Smooth muscle cell (in vitro differentiated cells): ENCODE results near the gene RIIAD1. TPM values are rescaled to one million over a fixed set of nuclear protein-coding genes. Genes with fewer than 3 reads are reported as not detected.

Experiments used
- DNase-seq: peaks from one replicate; lab custom pipeline; 2025; ENCODE audit not compliant: unreplicated experiment; lab: John Stamatoyannopoulos, UW
- H2AFZ ChIP-seq: fragments of 200-600 bp; sonication (generic); 2 replicates; pipeline ENCODE4 v1.6.0; 2016; ENCODE audit warnings: antibody characterized with exemption, low read depth, mild to moderate bottlenecking
- H3F3A ChIP-seq: fragments of 200-600 bp; sonication (generic); 2 replicates; pipeline ENCODE4 v1.6.0; 2017; ENCODE audit warnings: antibody characterized with exemption, low read depth
- H3K27ac ChIP-seq: fragments of 200-600 bp; sonication (generic); 2 replicates; pipeline ENCODE4 v1.5.1; 2016; ENCODE audit warnings: low read depth, mild to moderate bottlenecking
- H3K27me3 ChIP-seq: fragments of 200-600 bp; sonication (generic); 2 replicates; pipeline ENCODE4 v1.6.1; 2016; ENCODE audit warnings: low read depth, mild to moderate bottlenecking
- H3K36me3 ChIP-seq: fragments of 200-600 bp; sonication (generic); 2 replicates; pipeline ENCODE4 v1.5.1; 2016; ENCODE audit warnings: low read depth
- H3K4me1 ChIP-seq: fragments of 200-600 bp; sonication (generic); 2 replicates; pipeline ENCODE4 v1.5.1; 2016; ENCODE audit warnings: low read depth
- H3K4me2 ChIP-seq: fragments of 200-600 bp; sonication (generic); 2 replicates; pipeline ENCODE4 v1.6.0; 2016; ENCODE audit warnings: mild to moderate bottlenecking
- H3K4me3 ChIP-seq: fragments of 200-600 bp; sonication (generic); 2 replicates; pipeline ENCODE4 v1.5.1; 2016; ENCODE audit warnings: mild to moderate bottlenecking
- H3K79me2 ChIP-seq: fragments of 200-600 bp; sonication (generic); 2 replicates; pipeline ENCODE4 v1.6.0; 2016; ENCODE audit warnings: low read depth, mild to moderate bottlenecking
- H3K9ac ChIP-seq: fragments of 200-600 bp; sonication (generic); 2 replicates; pipeline ENCODE4 v1.6.0; 2016; ENCODE audit warnings: low read depth
- H3K9me3 ChIP-seq: fragments of 200-600 bp; sonication (generic); replicated peaks from 2 replicates; pipeline ENCODE4 v1.5.1; 2016; ENCODE audit warnings: low read depth
- H4K20me1 ChIP-seq: fragments of 200-600 bp; sonication (generic); 2 replicates; pipeline ENCODE4 v1.6.0; 2016; ENCODE audit warnings: low read depth
- CTCF ChIP-seq: fragments of 200-600 bp; sonication (generic); IDR thresholded peaks from 2 replicates; pipeline ENCODE4 v1.5.1; 2017; ENCODE audit warnings: borderline replicate concordance, mild to moderate bottlenecking, antibody characterized with exemption; ENCODE audit not compliant: insufficient read depth, poor library complexity, severe bottlenecking
- WGBS: methylation state at CpG from one replicate; pipeline ENCODE4 v1.1.7; 2016; ENCODE audit warnings: low lambda C conversion rate; 5-methylcytosine and 5-hydroxymethylcytosine counted together
- polyA plus RNA-seq: library from polyadenylated mRNA; unstranded; fragments of >200 nt; fragmentation: Nextera tagmentation; extraction: Ambion mirVana; gene quantifications from 2 replicates; pipeline ENCODE4 v1.2.1, GENCODE V29; 2016
- total RNA-seq: library from RNA; depleted of rRNA; stranded (reverse); fragments of >200 nt; gene quantifications from 2 replicates; pipeline ENCODE4 v1.2.3, GENCODE V29; 2014

Gene RIIAD1
- total and polyA plus RNA-seq, 2 experiments from 2014 or later = not detected

- H3K4me1 ChIP-seq = no peaks in the 10 kb centered on the region
- no peaks in the 10 kb centered on the region for H3K9me3 ChIP-seq
- WGBS = over 99% methylated on average over 15 of the region's 15 CpGs
- no peak overlapping the region for H3K9ac ChIP-seq
- no peak for TF ChIP-seq CTCF
- no peaks in the 10 kb centered on the region for H3F3A ChIP-seq
- H3K27me3 ChIP-seq = no peaks in the 10 kb centered on the region
- no peak overlapping the region for H3K27ac ChIP-seq
- no peak overlapping the region for H3K4me2 ChIP-seq
- no peaks in the 10 kb centered on the region for H4K20me1 ChIP-seq
- no peak overlapping the region for H2AFZ ChIP-seq
- no peaks in the 10 kb centered on the region for H3K79me2 ChIP-seq
- H3K36me3 ChIP-seq = no peaks in the 10 kb centered on the region
- no peak overlapping the region for H3K4me3 ChIP-seq
- no peak for DNase-seq
Observed at GRCh38 chr1:151707541-151708065, 13.7 kb upstream of the RIIAD1 start.

GRCh38 chr1:151708891-151709290 lies 12.4 kb upstream of the RIIAD1 start:
- Histone ChIP-seq H3K27ac (no peak overlapping the region), H3F3A (no peaks in the 10 kb centered on the region), H3K9ac (no peak overlapping the region), H4K20me1 (no peaks in the 10 kb centered on the region), H3K4me2 (no peak overlapping the region), H3K27me3 (no peaks in the 10 kb centered on the region), H3K4me3 (no peak overlapping the region), H3K9me3 (no peaks in the 10 kb centered on the region), H3K4me1 (no peaks in the 10 kb centered on the region), H3K79me2 (no peaks in the 10 kb centered on the region), H3K36me3 (no peaks in the 10 kb centered on the region), H2AFZ (no peak overlapping the region)
- no peak for TF ChIP-seq CTCF
- no peak for DNase-seq
- WGBS = 87% methylated on average over 13 of the region's 15 CpGs

- Histone ChIP-seq H3F3A (no peaks in the 10 kb centered on the region), H3K4me3 (no peak overlapping the region), H3K27ac (no peak overlapping the region), H3K9me3 (no peaks in the 10 kb centered on the region), H3K4me2 (no peak overlapping the region), H3K27me3 (peaks cover 5% of the 10 kb centered on the region), H2AFZ (no peak overlapping the region), H3K4me1 (no peaks in the 10 kb centered on the region), H3K36me3 (no peaks in the 10 kb centered on the region), H4K20me1 (no peaks in the 10 kb centered on the region), H3K9ac (no peak overlapping the region), H3K79me2 (no peaks in the 10 kb centered on the region)
- WGBS = 55% methylated on average over 15 of the region's 15 CpGs
- no peak for TF ChIP-seq CTCF
- no peak for DNase-seq
Observed at GRCh38 chr1:151710187-151710840, 11.0 kb upstream of the RIIAD1 start.
